DND-41 (cell line): Measurements from ENCODE around the gene SHLD2.
"Not testable (repeated sequence)": the region's sequence is repeated elsewhere in the genome, so short reads cannot be mapped to it uniquely, and the experiment has no call there.

ENCODE experiments used
- ATAC-seq: fragments of 200-7000 bp; cut with Tn5 transposase; 3 replicates; pipeline ENCODE4 v1.9.1; 2021; ENCODE audit warnings: low read depth; ENCODE audit not compliant: insufficient read depth
- DNase-seq: peaks from one replicate; pipeline ENCODE4 v3.0.0-alpha.2; 2020
- H2AFZ ChIP-seq: 2 replicates; pipeline ENCODE4 v1.6.0; 2012; ENCODE audit warnings: low read depth, low read length
- H3K27ac ChIP-seq: 2 replicates; pipeline ENCODE4 v1.5.1; 2012; ENCODE audit warnings: low read length, inconsistent platforms
- H3K27me3 ChIP-seq: fragments of 200-600 bp; sonication (generic); 2 replicates; pipeline ENCODE4 v1.6.0; 2012; ENCODE audit warnings: low read length, mild to moderate bottlenecking, inconsistent platforms; ENCODE audit not compliant: insufficient read depth, poor library complexity
- H3K36me3 ChIP-seq: 2 replicates; pipeline ENCODE4 v1.5.1; 2012; ENCODE audit warnings: low read length, inconsistent platforms; ENCODE audit not compliant: insufficient read depth
- H3K4me1 ChIP-seq: 2 replicates; pipeline ENCODE4 v1.5.1; 2012; ENCODE audit warnings: mild to moderate bottlenecking, low read length; ENCODE audit not compliant: insufficient read depth
- H3K4me2 ChIP-seq: 2 replicates; pipeline ENCODE4 v1.6.0; 2012; ENCODE audit warnings: mild to moderate bottlenecking, moderate library complexity, low read length, inconsistent platforms; ENCODE audit not compliant: insufficient read depth
- H3K4me3 ChIP-seq, 2 experiments: fragments of 200-600 bp in 1 of 2; shearing (Covaris generic) in 1 of 2; 2 replicates each; pipeline ENCODE4 v1.5.1; 2012 to 2016; ENCODE audit warnings: inconsistent platforms in 2 of 2, low read length in 2 of 2, mild to moderate bottlenecking in 2 of 2, low read depth in 1 of 2, moderate library complexity in 1 of 2
- H3K79me2 ChIP-seq: 2 replicates; pipeline ENCODE4 v1.6.0; 2012; ENCODE audit warnings: low read length, inconsistent platforms; ENCODE audit not compliant: insufficient read depth
- H3K9ac ChIP-seq: 2 replicates; pipeline ENCODE4 v1.6.0; 2012; ENCODE audit warnings: low read depth, mild to moderate bottlenecking, inconsistent platforms, low read length, moderate library complexity
- H3K9me3 ChIP-seq: 2 replicates; pipeline ENCODE4 v1.5.1; 2012; ENCODE audit warnings: low read length, moderate library complexity, mild to moderate bottlenecking, inconsistent platforms; ENCODE audit not compliant: insufficient read depth, severe bottlenecking
- H4K20me1 ChIP-seq: 2 replicates; pipeline ENCODE4 v1.6.0; 2012; ENCODE audit warnings: low read length; ENCODE audit not compliant: insufficient read depth

SHLD2 gene

GRCh38 chr10:87162703-87163293 is 67.8 kb downstream of the SHLD2 start:
- not testable (repeated sequence) for DNase-seq, H3K4me2 ChIP-seq, H3K79me2 ChIP-seq, H4K20me1 ChIP-seq, H3K4me1 ChIP-seq, H3K9me3 ChIP-seq, H3K4me3 ChIP-seq, ATAC-seq, H3K27me3 ChIP-seq, H3K9ac ChIP-seq, H2AFZ ChIP-seq, H3K36me3 ChIP-seq, H3K27ac ChIP-seq

- H3K27ac ChIP-seq, H2AFZ ChIP-seq, H3K4me1 ChIP-seq, H3K79me2 ChIP-seq, H3K9ac ChIP-seq, H3K36me3 ChIP-seq, DNase-seq, ATAC-seq, H3K4me2 ChIP-seq, H3K9me3 ChIP-seq, H3K27me3 ChIP-seq, H3K4me3 ChIP-seq, H4K20me1 ChIP-seq: not testable (repeated sequence)
These were observed 68.4 kb downstream of the SHLD2 start for GRCh38 chr10:87163414-87163813.

GRCh38 chr10:87169857-87170256 is 74.9 kb downstream of the SHLD2 start:
- H3K4me2 ChIP-seq, ATAC-seq, H3K4me1 ChIP-seq, H2AFZ ChIP-seq, H3K27ac ChIP-seq, H3K27me3 ChIP-seq, DNase-seq, H4K20me1 ChIP-seq, H3K79me2 ChIP-seq, H3K36me3 ChIP-seq, H3K4me3 ChIP-seq, H3K9me3 ChIP-seq, H3K9ac ChIP-seq: not testable (repeated sequence)

- H3K9me3 ChIP-seq, H3K9ac ChIP-seq, H3K79me2 ChIP-seq, H3K27ac ChIP-seq, H3K27me3 ChIP-seq, H3K4me1 ChIP-seq, H3K4me2 ChIP-seq, H2AFZ ChIP-seq, ATAC-seq, H3K4me3 ChIP-seq, H3K36me3 ChIP-seq, DNase-seq, H4K20me1 ChIP-seq: not testable (repeated sequence)
These were observed 75.7 kb downstream of the SHLD2 start for GRCh38 chr10:87170705-87171104.

- H3K4me1 ChIP-seq, H3K9ac ChIP-seq, H3K9me3 ChIP-seq, DNase-seq, ATAC-seq, H3K27me3 ChIP-seq, H4K20me1 ChIP-seq, H3K4me2 ChIP-seq, H3K4me3 ChIP-seq, H2AFZ ChIP-seq, H3K36me3 ChIP-seq, H3K27ac ChIP-seq, H3K79me2 ChIP-seq: not testable (repeated sequence)
These were observed 76.7 kb downstream of the SHLD2 start for GRCh38 chr10:87171670-87172069.

GRCh38 chr10:87172178-87172577 is 77.2 kb downstream of the SHLD2 start:
- not testable (repeated sequence) for H3K36me3 ChIP-seq, ATAC-seq, H2AFZ ChIP-seq, H4K20me1 ChIP-seq, H3K4me2 ChIP-seq, H3K27ac ChIP-seq, H3K4me3 ChIP-seq, DNase-seq, H3K9me3 ChIP-seq, H3K9ac ChIP-seq, H3K27me3 ChIP-seq, H3K79me2 ChIP-seq, H3K4me1 ChIP-seq

- H3K27ac ChIP-seq, ATAC-seq: not testable (repeated sequence)
These were observed 82.6 kb downstream of the SHLD2 start for GRCh38 chr10:87177587-87177986.

GRCh38 chr10:87184421-87184820 is 89.4 kb downstream of the SHLD2 start:
- H3K9me3 ChIP-seq, H3K4me2 ChIP-seq, H2AFZ ChIP-seq, H3K9ac ChIP-seq, H3K27me3 ChIP-seq, H3K27ac ChIP-seq, DNase-seq, ATAC-seq, H3K4me1 ChIP-seq, H3K79me2 ChIP-seq, H3K4me3 ChIP-seq, H4K20me1 ChIP-seq: not testable (repeated sequence)
- peaks cover 17% of the 10 kb centered on the region; the same call in 1 of the 2 replicates for H3K36me3 ChIP-seq

More at GRCh38 chr10:87177587-87177986, 82.6 kb downstream of the SHLD2 start:
- not testable (repeated sequence) for H3K36me3 ChIP-seq, H3K4me3 ChIP-seq, H3K9ac ChIP-seq, DNase-seq, H3K4me2 ChIP-seq, H4K20me1 ChIP-seq, H2AFZ ChIP-seq, H3K4me1 ChIP-seq, H3K27me3 ChIP-seq, H3K79me2 ChIP-seq, H3K9me3 ChIP-seq
